ENCODE results near the gene NAALADL2.
"Not testable (repeated sequence)": the region's sequence is repeated elsewhere in the genome, so short reads cannot be mapped to it uniquely, and the experiment has no call there.

NAALADL2 gene

DNA sequence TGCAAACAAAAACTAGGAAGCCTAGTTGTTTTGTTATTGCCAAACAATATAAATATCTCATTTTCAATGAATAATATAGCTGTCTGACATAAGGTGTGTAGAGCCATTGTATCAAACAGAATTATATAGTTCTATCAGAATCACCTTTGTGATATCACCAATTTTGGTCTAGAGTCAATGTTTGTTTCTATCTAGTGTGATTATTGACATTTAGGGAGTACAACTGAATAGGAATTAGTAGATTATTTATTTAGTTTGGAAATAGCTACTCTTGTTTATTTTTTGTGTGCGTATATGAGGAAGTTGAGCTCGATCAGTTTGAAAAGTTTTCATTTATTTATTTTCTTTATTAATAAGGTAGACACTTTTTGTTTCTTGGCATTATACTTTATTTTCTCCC, 389.7 kb downstream of the NAALADL2 start:
- H3K4me3 ChIP-seq (ENCODE audit: low read depth, low read length): no peak overlapping the region

GRCh38 chr3:175255698-175256097, 396.6 kb downstream of the NAALADL2 start:
- H3K4me3 ChIP-seq (ENCODE audit: low read depth, low read length): no peak overlapping the region

- H3K4me3 ChIP-seq (ENCODE audit: low read depth, low read length): no peak overlapping the region
Measured at GRCh38 chr3:175257123-175257522, 398.0 kb downstream of the NAALADL2 start.

DNA sequence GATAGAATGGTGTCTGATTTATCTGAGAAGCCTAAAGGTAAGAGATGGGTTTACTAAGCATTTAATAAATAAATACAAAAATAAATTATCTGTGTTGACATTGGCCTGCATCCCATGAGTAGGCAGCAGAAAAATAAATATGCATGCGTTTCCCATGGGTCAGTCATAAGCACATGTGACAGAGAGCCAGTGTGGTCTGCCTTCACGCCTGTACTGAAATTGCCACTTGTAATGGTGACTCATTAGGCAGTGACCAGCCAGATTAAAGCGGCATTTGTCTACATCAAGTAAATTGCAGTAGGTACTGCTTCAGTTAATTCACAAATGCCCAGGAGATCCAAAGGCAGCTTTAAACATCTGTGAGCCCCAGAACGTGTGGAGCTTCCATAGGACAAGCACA, 399.6 kb downstream of the NAALADL2 start:
- no peak overlapping the region for H3K4me3 ChIP-seq (ENCODE audit: low read depth, low read length)

DNA sequence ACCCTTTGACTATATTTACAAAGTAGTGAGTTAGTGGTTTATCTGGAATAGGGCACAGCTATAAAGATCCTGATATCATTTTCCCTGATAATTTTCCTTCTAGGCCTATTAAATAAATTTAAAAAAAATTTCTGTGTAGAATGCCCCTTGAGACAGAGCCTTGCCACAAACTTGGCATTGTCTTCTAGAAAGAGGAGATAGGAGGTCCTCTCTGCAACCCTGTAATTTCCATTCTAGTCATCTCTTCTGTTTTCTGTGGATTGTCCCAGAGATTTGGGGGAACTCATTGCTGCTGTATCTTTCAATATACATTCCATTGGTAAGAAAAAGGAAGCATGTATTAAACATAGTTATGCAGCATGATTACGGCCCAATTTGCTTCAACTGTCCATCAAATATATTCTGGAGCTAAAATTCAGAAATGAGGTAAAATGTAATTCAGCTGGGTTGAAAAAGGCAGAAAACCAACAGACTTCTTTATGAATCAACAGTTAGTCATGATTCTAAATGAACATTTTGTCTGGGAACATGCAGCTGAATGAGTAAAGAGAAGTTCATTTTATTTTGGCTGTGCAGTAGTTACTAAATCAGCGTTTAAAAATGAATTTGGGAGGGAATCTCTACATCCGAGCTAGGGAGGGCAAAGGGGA, 401.1 kb downstream of the NAALADL2 start:
- no peak overlapping the region for H3K4me3 ChIP-seq (ENCODE audit: low read depth, low read length)

GRCh38 chr3:175266478-175266877, 407.3 kb downstream of the NAALADL2 start:
- H3K4me3 ChIP-seq (ENCODE audit: low read depth, low read length): no peak overlapping the region

GRCh38 chr3:175267121-175267531, 408.0 kb downstream of the NAALADL2 start:
- H3K4me3 ChIP-seq (ENCODE audit: low read depth, low read length): no peak overlapping the region

GRCh38 chr3:175267561-175267960, 408.4 kb downstream of the NAALADL2 start:
- H3K4me3 ChIP-seq (ENCODE audit: low read depth, low read length): no peak overlapping the region

DNA sequence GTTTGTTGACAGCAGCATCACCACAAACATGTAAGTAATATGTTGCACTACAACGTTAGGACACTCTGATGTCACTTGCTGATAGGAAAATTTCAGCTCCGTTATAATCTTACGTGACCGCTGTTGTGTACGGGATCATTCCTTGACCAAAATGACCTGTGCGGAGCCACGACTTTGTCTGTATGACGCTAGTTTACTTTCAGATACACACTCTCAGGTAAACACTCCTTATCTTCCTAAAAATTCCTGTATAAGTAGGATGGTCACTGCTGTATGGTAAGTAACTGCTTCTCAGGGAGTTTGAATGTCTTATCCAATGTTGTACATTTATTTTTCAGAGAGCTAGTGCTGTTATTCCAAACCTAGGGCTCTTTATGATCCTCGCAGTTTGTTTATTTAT, 410.3 kb downstream of the NAALADL2 start:
- H3K4me3 ChIP-seq (ENCODE audit: low read depth, low read length): no peak overlapping the region

DNA sequence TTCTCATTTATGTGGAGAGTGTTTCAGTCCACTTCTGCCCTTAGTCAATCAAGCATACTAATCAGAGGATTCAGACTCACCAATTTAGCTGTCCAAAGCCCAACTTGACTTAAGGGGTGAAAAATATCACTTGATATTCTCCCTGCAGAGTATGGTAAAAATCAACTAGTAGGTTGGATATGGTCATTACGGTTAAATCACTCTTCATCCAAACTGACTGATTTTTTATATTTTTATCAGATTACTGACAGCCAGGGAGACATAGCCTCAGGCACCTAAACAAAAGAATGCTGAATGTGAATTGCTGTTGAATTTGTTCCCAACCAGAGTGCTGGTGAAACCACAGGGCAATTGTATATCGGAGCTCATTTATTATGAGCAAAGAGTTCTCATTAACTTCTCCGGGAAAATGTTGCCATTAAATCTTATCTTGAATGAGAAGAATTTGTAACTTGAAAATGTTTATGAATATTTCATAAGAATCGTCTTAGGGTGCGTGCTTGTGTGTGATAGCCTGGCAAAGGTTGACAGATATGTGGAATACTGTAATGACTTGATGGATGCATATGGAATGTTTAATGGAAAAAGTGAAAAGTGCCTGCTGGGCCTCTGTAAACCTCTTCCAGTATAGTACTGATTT, 411.2 kb downstream of the NAALADL2 start:
- no peak overlapping the region for H3K4me3 ChIP-seq (ENCODE audit: low read depth, low read length)

- no peak overlapping the region for H3K4me3 ChIP-seq (ENCODE audit: low read depth, low read length)
Measured at GRCh38 chr3:175270866-175271265, 411.7 kb downstream of the NAALADL2 start.

- not testable (repeated sequence) for H3K4me3 ChIP-seq (ENCODE audit: low read depth, low read length)
Measured at GRCh38 chr3:175271465-175271864, 412.3 kb downstream of the NAALADL2 start.

DNA sequence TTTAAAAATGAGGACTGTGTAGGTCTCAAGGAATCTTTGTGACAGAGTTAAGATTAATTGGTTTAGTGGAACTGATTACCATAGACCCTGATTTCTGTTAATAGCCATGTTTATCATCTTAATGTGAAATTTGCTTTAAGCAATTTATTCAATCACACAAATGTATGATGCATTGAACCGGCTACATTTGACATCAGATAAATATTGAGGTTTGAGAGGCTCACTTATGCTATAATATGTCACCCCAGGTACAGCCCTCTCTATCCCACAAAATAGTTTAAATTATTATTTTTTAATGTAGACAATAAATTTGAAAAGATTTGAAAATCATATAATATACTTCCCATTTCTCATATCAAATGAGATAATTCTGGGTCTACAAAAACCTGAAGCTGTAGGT, 413.3 kb downstream of the NAALADL2 start:
- no peak overlapping the region for H3K4me3 ChIP-seq (ENCODE audit: low read depth, low read length)

DNA sequence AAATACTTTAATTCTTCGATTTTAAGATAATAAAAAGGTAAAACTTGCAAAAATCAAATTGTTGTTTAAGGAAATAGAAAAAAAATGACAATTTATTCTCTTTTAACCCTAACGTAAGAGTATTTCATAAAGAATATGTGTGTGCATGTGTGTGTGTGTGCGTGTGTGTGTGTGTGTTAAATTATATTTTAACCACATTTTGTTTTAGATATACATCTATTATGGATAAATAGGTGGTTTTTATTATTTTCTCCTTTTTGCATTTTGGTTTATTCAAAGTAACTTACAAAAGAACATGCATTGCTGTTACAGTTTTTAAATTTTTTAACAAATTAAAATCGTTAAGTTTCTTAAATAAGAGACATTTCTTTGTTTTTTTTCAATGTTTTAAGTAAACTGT, 414.4 kb downstream of the NAALADL2 start:
- no peak overlapping the region for H3K4me3 ChIP-seq (ENCODE audit: low read depth, low read length)

DNA sequence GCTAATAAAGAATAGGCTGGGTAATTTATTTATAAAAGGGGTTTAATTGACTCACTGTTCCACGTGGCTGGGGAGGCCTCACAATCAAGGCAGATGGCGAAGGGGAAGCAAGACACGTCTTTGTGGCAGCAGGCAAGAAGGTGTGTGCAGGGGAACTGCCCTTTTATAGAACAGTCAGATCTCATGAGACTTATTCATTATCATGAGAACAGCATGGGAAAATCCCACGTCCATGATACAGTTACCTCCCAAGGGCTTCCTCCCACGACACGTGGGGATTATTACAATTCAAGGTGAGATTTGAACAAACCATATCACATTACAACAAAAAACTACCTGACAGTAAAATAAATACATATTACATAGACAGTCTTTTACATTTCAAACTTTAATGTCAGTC, 414.9 kb downstream of the NAALADL2 start:
- H3K4me3 ChIP-seq (ENCODE audit: low read depth, low read length): no peak overlapping the region

DNA sequence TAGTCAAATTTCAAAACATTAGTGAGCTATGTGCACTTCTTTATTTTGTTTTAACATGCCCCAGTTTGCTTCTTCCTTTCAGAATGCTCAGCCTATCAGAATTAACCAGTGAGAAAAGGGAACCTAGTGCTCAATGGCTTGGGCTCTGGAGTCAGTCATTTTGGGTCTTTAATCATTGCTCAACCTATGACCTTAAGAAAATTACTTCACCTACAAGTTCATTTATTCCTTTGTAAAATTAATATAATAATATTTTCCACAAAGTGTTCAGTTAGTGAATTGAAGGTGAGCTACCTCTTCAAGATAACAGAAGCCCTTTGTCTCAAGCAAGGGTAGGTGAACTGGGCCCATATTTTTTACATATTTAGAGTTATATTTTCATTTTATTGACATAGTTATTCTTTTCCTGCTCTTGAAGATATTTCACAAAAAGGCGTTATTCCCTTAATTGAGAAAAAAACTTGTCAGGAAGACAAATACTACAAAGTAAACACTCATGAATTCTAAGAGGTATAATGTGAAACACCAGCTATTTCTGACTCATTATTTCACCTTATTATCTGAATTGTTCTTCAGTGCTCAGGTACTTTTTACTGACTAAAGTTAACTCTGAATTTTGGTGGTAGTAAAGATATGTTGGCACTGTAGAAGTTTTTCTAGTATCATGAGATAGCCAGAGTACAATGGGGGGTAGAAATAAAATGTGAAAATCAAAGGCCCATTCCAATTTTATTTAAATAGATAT, 415.5 kb downstream of the NAALADL2 start:
- no peak overlapping the region for H3K4me3 ChIP-seq (ENCODE audit: low read depth, low read length)

- H3K4me3 ChIP-seq (ENCODE audit: low read depth, low read length): no peak overlapping the region
Measured at GRCh38 chr3:175278680-175279079, 419.5 kb downstream of the NAALADL2 start.

DNA sequence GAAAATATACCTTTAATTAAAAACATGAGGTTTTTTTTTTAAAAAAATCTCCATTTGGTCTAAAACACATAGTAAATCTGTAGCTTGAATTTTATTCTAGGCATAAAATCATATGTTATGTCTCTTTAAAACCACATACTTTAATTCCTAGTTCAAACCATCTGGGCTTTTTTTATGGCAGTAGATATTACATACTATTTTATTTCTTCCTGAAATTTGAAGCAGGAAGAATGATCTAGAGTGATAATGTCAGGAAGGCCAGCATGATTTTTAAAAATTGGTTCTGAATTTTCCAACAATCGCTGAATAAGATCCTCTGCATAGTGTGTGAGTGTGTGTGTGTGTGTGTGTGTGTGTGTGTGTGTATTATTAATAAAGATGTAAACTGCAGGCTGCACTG, 420.3 kb downstream of the NAALADL2 start:
- H3K4me3 ChIP-seq (ENCODE audit: low read depth, low read length): no peak overlapping the region

DNA sequence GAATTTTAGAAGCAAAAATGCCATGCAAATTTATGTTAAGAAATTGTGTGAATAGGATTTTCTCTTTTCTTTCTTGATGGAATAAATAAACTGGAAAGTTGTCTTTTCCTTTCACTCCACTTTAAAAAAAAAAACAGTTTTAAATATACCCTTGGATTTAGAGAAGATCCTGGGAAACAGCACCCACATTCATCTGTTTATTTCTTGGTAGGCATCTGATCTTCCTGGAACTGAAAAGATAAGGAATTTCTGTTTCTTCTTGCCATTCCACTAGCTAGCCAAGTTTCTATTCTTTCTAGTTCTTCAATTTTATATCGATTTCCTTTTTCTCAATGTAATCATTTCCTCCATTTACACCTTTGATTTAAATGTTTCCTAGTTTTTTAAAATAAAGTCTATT, 420.8 kb downstream of the NAALADL2 start:
- no peak overlapping the region for H3K4me3 ChIP-seq (ENCODE audit: low read depth, low read length)

DNA sequence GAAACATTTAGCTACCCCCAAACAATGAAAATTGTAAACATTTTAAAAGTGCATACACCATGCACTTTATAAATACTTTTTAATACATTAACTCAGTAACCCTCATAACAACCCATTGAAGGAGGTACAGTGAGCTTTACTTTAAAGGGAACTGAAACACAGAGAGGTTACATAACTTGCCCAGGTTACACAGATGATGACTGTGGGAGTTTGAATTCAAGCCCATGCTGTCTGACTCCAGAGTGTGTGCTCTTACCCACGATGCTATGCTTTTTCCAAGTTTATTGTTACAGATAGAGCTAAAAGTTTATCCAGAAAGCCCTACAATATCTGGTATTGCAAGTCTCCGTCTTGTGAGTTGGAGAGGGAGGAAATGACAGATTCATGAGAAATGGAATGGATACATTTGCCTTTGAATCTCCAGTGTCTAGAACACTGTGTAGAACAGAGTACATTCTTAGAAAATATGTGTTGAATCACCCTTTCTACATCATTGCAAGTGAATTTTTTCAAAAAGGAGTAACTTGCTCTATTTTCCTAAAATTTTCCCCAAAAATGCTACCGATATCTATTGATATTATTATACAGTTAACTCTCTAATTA, 428.3 kb downstream of the NAALADL2 start:
- H3K4me3 ChIP-seq (ENCODE audit: low read depth, low read length): no peak overlapping the region

DNA sequence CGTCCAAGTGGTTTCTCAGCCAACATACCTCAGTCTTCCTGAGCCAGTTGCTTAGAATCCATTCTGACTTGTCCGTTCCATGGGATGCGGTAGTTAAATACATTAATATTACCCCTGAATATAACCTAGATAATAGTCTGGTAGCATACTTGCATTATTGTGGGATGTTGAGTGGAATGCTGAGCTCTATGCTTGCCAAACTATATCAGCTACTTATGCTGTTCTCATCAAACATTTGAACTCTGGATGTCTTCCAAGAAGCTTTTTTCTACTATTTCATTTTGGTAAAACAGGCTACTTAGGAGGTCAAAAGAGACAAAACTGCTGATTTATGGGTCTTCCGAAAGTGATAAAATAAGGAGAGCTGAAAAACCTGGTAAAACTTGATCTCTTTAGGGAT, 429.5 kb downstream of the NAALADL2 start:
- H3K4me3 ChIP-seq (ENCODE audit: low read depth, low read length): no peak overlapping the region

GRCh38 chr3:175294793-175295192, 435.7 kb downstream of the NAALADL2 start:
- H3K4me3 ChIP-seq (ENCODE audit: low read depth, low read length): no peak overlapping the region

All from iPS-11a (cell line).